ENCODE data around the gene VWCE.

GRCh38 chr11:61332281-61332796 lies 37.2 kb upstream of the VWCE start:
- TF ChIP-seq CTCF (IDR thresholded peaks at IDR 0.05; ENCODE audit: low read depth, low read length, poor library complexity, severe bottlenecking) (no peak), EZH2phosphoT487 (IDR thresholded peaks at IDR 0.05; ENCODE audit: borderline replicate concordance, low read length) (no peak)
